ENCODE data around the gene CNPPD1.

DNA sequence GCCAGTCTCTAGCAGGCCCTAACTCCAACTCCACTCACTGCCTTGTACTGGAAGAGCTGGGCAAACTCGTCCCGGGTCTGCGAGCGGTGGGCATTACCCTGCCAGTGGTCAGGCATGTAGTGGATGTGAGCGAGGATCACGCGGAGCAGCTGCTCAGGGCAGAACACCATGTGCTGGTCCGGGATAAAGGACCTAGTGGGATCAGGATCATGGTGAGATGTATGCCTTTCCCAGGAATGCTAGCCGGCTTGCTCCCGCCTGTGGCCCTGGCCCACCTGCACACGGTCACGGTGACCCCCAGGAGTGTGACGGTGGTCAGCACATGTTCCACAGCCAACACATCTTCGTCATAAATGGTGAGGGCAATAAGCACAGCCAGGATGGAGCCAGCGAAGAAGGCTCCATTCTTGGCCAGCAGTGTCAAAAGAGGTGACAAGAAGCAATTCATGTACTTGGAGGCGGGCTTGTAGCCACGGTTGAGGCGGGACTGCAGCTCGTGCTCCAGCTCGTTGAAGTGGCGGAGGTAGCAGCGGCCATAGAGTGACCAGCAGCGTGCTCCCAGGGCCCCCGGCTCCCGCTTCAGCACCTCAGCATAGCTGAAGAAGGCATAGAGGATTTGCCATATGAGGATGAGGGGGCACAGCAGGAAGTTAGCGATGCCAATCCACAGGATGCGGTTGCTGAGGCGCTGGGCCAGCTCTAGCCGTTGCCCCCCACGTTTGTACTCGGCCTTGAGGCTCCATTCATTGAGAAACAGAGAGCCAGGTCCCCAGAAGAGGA, 47.3 kb upstream of the CNPPD1 start:
- no peak for TF ChIP-seq POLR2A (IDR thresholded peaks at IDR 0.05)
- no peak for TF ChIP-seq CTCF (IDR thresholded peaks at IDR 0.05)
